Pancreas (tissue), 10 donors: ENCODE results near the gene TSHR. TPM values are rescaled to one million over a fixed set of nuclear protein-coding genes. Genes with fewer than 3 reads are reported as not detected.

ENCODE experiments used
- ATAC-seq, 4 donors: fragments of 200-7000 bp; cut with Tn5 transposase; one replicate each; pipeline versions ENCODE4 v1.8.0 to v1.9.1; 2020; ENCODE audit warnings: mild to moderate bottlenecking in 4 of 4, moderate library complexity in 4 of 4
- DNase-seq, 6 donors: peaks; one replicate each; pipeline ENCODE4 v3.0.0-alpha.2; 2020
- FAIRE-seq: peaks from 2 replicates; lab custom pipeline; 2012; peaks lifted over from hg19 to GRCh38; lab: Jason Lieb, UNC
- H3K27ac ChIP-seq, 4 donors: fragments of 200-600 bp; sonication (generic); 1 replicate in 3 of 4; 2 replicates in 1 of 4; pipeline versions ENCODE4 v1.5.0 to v1.8.0; 2020
- H3K27me3 ChIP-seq, 4 donors: fragments of 200-600 bp; one replicate each; pipeline ENCODE4 v1.8.0; 2021
- H3K36me3 ChIP-seq, 3 donors: fragments of 200-600 bp; sonication (generic) in 1 of 3; one replicate each; pipeline versions ENCODE4 v1.5.0 to v1.8.0; 2020 to 2021
- H3K4me1 ChIP-seq, 3 donors: fragments of 200-600 bp; one replicate each; pipeline ENCODE4 v1.8.0; 2021
- H3K4me3 ChIP-seq, 4 donors: fragments of 200-600 bp; sonication (generic) in 2 of 4; one replicate each; pipeline versions ENCODE4 v1.5.0 to v1.8.0; 2020 to 2021
- H3K9me3 ChIP-seq, 4 donors: fragments of 200-600 bp; one replicate each; pipeline ENCODE4 v1.8.0; 2021
- CTCF ChIP-seq, 4 donors: fragments of 200-600 bp; sonication (generic) in 3 of 4; IDR thresholded peaks; one replicate each; pipeline versions ENCODE4 v1.5.0 to v1.8.0; 2021; ENCODE audit warnings: antibody characterized with exemption in 4 of 4
- WGBS, 2 donors: extraction: QIAGEN DNeasy Blood & Tissue Kit; methylation state at CpG; one replicate each; pipeline ENCODE4 v1.1.7; 2013; 5-methylcytosine and 5-hydroxymethylcytosine counted together
- intact Hi-C, 3 donors: fragments of 100-400 bp; cut with DNase I; formaldehyde crosslinking; loops; one replicate each; pipeline versions ENCODE4 v1.11.1 to v1.14.2; 2022
- polyA plus RNA-seq, 2 donors: library from polyadenylated mRNA; stranded (reverse); fragments of 200-250 nt; gene quantifications; one replicate each; pipeline ENCODE4 v1.2.3, GENCODE V29; 2013
- total RNA-seq, 6 donors: library from RNA; stranded (reverse); fragmentation: NEBNext Ultra II Directional in 4 of 6; extraction: Animal tissue kit (Norgen Biotek cat#: 25700) in 4 of 6; gene quantifications; one replicate each; pipeline versions ENCODE4 v1.2.1 to v1.2.4, GENCODE V29; 2021 to 2023
- donor health status: healthy with polysubstance abuse.
- donor health status: DM: no; HTN: no; CAD: no; lungs with moderate emphysema.
- donor health status: DM: no; HTN: no; CAD: no.
- donor health status: control.
- donor health status: control.
- donor health status: Bipolar disorder and iron deficiency.
- donor health status: DM: yes; HTN: yes; CAD: no.
- donor health status: DM: no; HTN: no; CAD: no.
- donor health status: DM: no; HTN: no; CAD: no.
- donor health status: DM: yes; HTN: yes; CAD: no.

The TSHR gene
- total and polyA plus RNA-seq, 8 donors: 0.22 to 0.41 (median 0.29) TPM; not detected in 4

- intact Hi-C loops: loop anchor here in 1 of 3 donors (10.0 kb wide), 1 partner anchor 172 kb away; no protein-coding TSS in a partner anchor
- Histone ChIP-seq H3K4me3 (no peak overlapping the region), H3K36me3 (no peaks in the 10 kb centered on the region), H3K4me1 (no peaks in the 10 kb centered on the region), H3K27ac (no peak overlapping the region), H3K27me3 (no peaks in the 10 kb centered on the region), H3K9me3 (no peaks in the 10 kb centered on the region)
- FAIRE-seq (no peak), DNase-seq (no peak), ATAC-seq (no peak)
- TF ChIP-seq CTCF (IDR thresholded peaks at IDR 0.05): no peak
- WGBS, 2 donors: 35 to 43% methylated on average over 3 of the region's 3 CpGs
These were observed 37.2 kb downstream of the TSHR start for GRCh38 chr14:80992580-80992979.

GRCh38 chr14:80996049-80996901 is 40.9 kb downstream of the TSHR start:
- DNase-seq (peak in 3 of 6 donors; percentile 18 to 40 (median 35)), FAIRE-seq (no peak), ATAC-seq (peak; percentile 73 to 97 (median 96))
- intact Hi-C loops: loop anchor here in 2 of 3 donors (5.0 to 10.0 kb wide), 2 partner anchors 169 to 176 kb away; no protein-coding TSS in a partner anchor
- no peaks in the 10 kb centered on the region for H3K36me3 ChIP-seq
- TF ChIP-seq CTCF (IDR thresholded peaks at IDR 0.05): peak in 3 of 4 donors; percentile 13 to 59 (median 55)
- WGBS, 2 donors: 19 to 29% methylated on average over 13 of the region's 13 CpGs
- no peak overlapping the region for H3K4me3 ChIP-seq
- H3K27ac ChIP-seq: no peak overlapping the region
- no peaks in the 10 kb centered on the region for H3K27me3 ChIP-seq
- H3K9me3 ChIP-seq: no peaks in the 10 kb centered on the region
- no peaks in the 10 kb centered on the region for H3K4me1 ChIP-seq

- ATAC-seq (no peak), DNase-seq (no peak), FAIRE-seq (no peak)
- no peak overlapping the region for H3K4me3 ChIP-seq
- no peak for TF ChIP-seq CTCF (IDR thresholded peaks at IDR 0.05)
- no peaks in the 10 kb centered on the region for H3K4me1 ChIP-seq
- intact Hi-C loops: no loop called here
- H3K36me3 ChIP-seq: no peaks in the 10 kb centered on the region
- no peaks in the 10 kb centered on the region for H3K27me3 ChIP-seq
- H3K9me3 ChIP-seq: no peaks in the 10 kb centered on the region
- no peak overlapping the region for H3K27ac ChIP-seq
- WGBS, 2 donors: 57 to 66% methylated on average over 6 of the region's 6 CpGs
These were observed 46.0 kb downstream of the TSHR start for GRCh38 chr14:81001447-81001846.

GRCh38 chr14:81004575-81004974 is 49.2 kb downstream of the TSHR start:
- no peak for TF ChIP-seq CTCF (IDR thresholded peaks at IDR 0.05)
- Histone ChIP-seq H3K27ac (no peak overlapping the region), H3K4me3 (no peak overlapping the region), H3K9me3 (no peaks in the 10 kb centered on the region), H3K36me3 (no peaks in the 10 kb centered on the region), H3K4me1 (no peaks in the 10 kb centered on the region), H3K27me3 (no peaks in the 10 kb centered on the region)
- DNase-seq (no peak), ATAC-seq (no peak), FAIRE-seq (no peak)
- intact Hi-C loops: no loop called here
- 91 to 100% methylated on average over 1 of the region's 1 CpG for WGBS, 2 donors
